Activated naive CD8-positive, alpha-beta T cell treated with anti-CD3 and anti-CD28 coated beads for 36 hours (primary cell): ENCODE results near the gene FIGLA. TPM values are rescaled to one million over a fixed set of nuclear protein-coding genes. Genes with fewer than 3 reads are reported as not detected.
"Not testable (repeated sequence)": the region's sequence is repeated elsewhere in the genome, so short reads cannot be mapped to it uniquely, and the experiment has no call there.

Source experiments
- DNase-seq: peaks from one replicate; pipeline ENCODE4 v3.0.0; 2021
- H3K27ac Mint-ChIP-seq: one replicate; pipeline ENCODE4 v1.8.0; 2022; ENCODE audit warnings: mild to moderate bottlenecking, moderate library complexity, mixed read lengths
- H3K27me3 Mint-ChIP-seq: one replicate; pipeline ENCODE4 v1.8.0; 2022; ENCODE audit warnings: mild to moderate bottlenecking, mixed read lengths
- H3K36me3 Mint-ChIP-seq: one replicate; pipeline ENCODE4 v1.8.0; 2021; ENCODE audit warnings: mild to moderate bottlenecking, mixed read lengths
- H3K4me1 Mint-ChIP-seq: one replicate; pipeline ENCODE4 v1.8.0; 2021; ENCODE audit warnings: mixed read lengths
- H3K4me3 Mint-ChIP-seq: one replicate; pipeline ENCODE4 v1.8.0; 2022; ENCODE audit warnings: mild to moderate bottlenecking, moderate library complexity, mixed read lengths
- H3K9me3 Mint-ChIP-seq: one replicate; pipeline ENCODE4 v1.8.0; 2022; ENCODE audit warnings: mixed read lengths
- total RNA-seq, 2 experiments: library from RNA; stranded (reverse); gene quantifications; one replicate each; pipeline ENCODE4 v1.2.3, GENCODE V29; 2021

FIGLA gene
- total RNA-seq, 2 experiments from 2014 or later, result not detected

- Mint-ChIP-seq H3K27ac (no peak overlapping the region), H3K4me1 (peaks cover 16% of the 10 kb centered on the region), H3K9me3 (peaks cover 10% of the 10 kb centered on the region), H3K4me3 (no peak overlapping the region), H3K36me3 (peaks cover 17% of the 10 kb centered on the region), H3K27me3 (no peaks in the 10 kb centered on the region)
- no peak for DNase-seq
These were observed 42.2 kb downstream of the FIGLA start for GRCh38 chr2:70748002-70748784.

- Mint-ChIP-seq H3K4me3 (no peak overlapping the region), H3K36me3 (peaks cover 17% of the 10 kb centered on the region), H3K9me3 (peaks cover 10% of the 10 kb centered on the region), H3K27ac (no peak overlapping the region), H3K4me1 (peaks cover 16% of the 10 kb centered on the region), H3K27me3 (no peaks in the 10 kb centered on the region)
- DNase-seq, result no peak
These were observed 43.2 kb downstream of the FIGLA start for GRCh38 chr2:70747284-70747683.

- H3K27ac Mint-ChIP-seq, result no peak overlapping the region
- H3K36me3 Mint-ChIP-seq, result peaks cover 19% of the 10 kb centered on the region
- peaks cover 10% of the 10 kb centered on the region for H3K9me3 Mint-ChIP-seq
- no peak for DNase-seq
- H3K4me3 Mint-ChIP-seq, result no peak overlapping the region
- no peaks in the 10 kb centered on the region for H3K27me3 Mint-ChIP-seq
- peaks cover 16% of the 10 kb centered on the region for H3K4me1 Mint-ChIP-seq
These were observed 44.1 kb downstream of the FIGLA start for GRCh38 chr2:70746094-70746974.

GRCh38 chr2:70745276-70745825, 45.1 kb downstream of the FIGLA start:
- Mint-ChIP-seq H3K27ac (no peak overlapping the region), H3K9me3 (peaks cover 10% of the 10 kb centered on the region), H3K36me3 (peaks cover 22% of the 10 kb centered on the region)

GRCh38 chr2:70744397-70744796, 46.0 kb downstream of the FIGLA start:
- DNase-seq, result no peak
- H3K4me3 Mint-ChIP-seq, result no peak overlapping the region
- H3K9me3 Mint-ChIP-seq, result peaks cover 13% of the 10 kb centered on the region
- H3K27me3 Mint-ChIP-seq, result no peaks in the 10 kb centered on the region
- peaks cover 21% of the 10 kb centered on the region for H3K36me3 Mint-ChIP-seq
- peaks cover 9% of the 10 kb centered on the region for H3K4me1 Mint-ChIP-seq
- H3K27ac Mint-ChIP-seq, result no peak overlapping the region

More at GRCh38 chr2:70745276-70745825, 45.1 kb downstream of the FIGLA start:
- Mint-ChIP-seq H3K4me3 (no peak overlapping the region), H3K27me3 (no peaks in the 10 kb centered on the region), H3K4me1 (peaks cover 14% of the 10 kb centered on the region)
- no peak for DNase-seq

- peaks cover 20% of the 10 kb centered on the region for H3K36me3 Mint-ChIP-seq
- H3K4me3 Mint-ChIP-seq, result no peak overlapping the region
- peaks cover 11% of the 10 kb centered on the region for H3K9me3 Mint-ChIP-seq
- H3K4me1 Mint-ChIP-seq, result peaks cover 9% of the 10 kb centered on the region
- no peak for DNase-seq
- no peaks in the 10 kb centered on the region for H3K27me3 Mint-ChIP-seq
- no peak overlapping the region for H3K27ac Mint-ChIP-seq
These were observed 46.8 kb downstream of the FIGLA start for GRCh38 chr2:70743677-70744076.

- Mint-ChIP-seq H3K27ac (no peak overlapping the region), H3K4me3 (no peak overlapping the region), H3K9me3 (peaks cover 8% of the 10 kb centered on the region), H3K4me1 (peaks cover 7% of the 10 kb centered on the region), H3K36me3 (peaks cover 16% of the 10 kb centered on the region), H3K27me3 (no peaks in the 10 kb centered on the region)
- no peak for DNase-seq
These were observed 47.4 kb downstream of the FIGLA start for GRCh38 chr2:70743068-70743467.

GRCh38 chr2:70739492-70739891, 51.0 kb downstream of the FIGLA start:
- DNase-seq, H3K9me3 Mint-ChIP-seq: not testable (repeated sequence)

GRCh38 chr2:70738159-70738558, 52.3 kb downstream of the FIGLA start:
- peaks cover 4% of the 10 kb centered on the region for H3K9me3 Mint-ChIP-seq
- peaks cover 3% of the 10 kb centered on the region for H3K27me3 Mint-ChIP-seq
- no peak overlapping the region for H3K27ac Mint-ChIP-seq
- peaks cover 13% of the 10 kb centered on the region for H3K36me3 Mint-ChIP-seq
- DNase-seq, result no peak
- H3K4me3 Mint-ChIP-seq, result no peak overlapping the region
- peaks cover 6% of the 10 kb centered on the region for H3K4me1 Mint-ChIP-seq

More at GRCh38 chr2:70739492-70739891, 51.0 kb downstream of the FIGLA start:
- not testable (repeated sequence) for H3K4me3 Mint-ChIP-seq, H3K27me3 Mint-ChIP-seq, H3K27ac Mint-ChIP-seq, H3K4me1 Mint-ChIP-seq
- peaks cover 13% of the 10 kb centered on the region for H3K36me3 Mint-ChIP-seq

- DNase-seq, result no peak
- peaks cover 3% of the 10 kb centered on the region for H3K27me3 Mint-ChIP-seq
- peaks cover 8% of the 10 kb centered on the region for H3K36me3 Mint-ChIP-seq
- H3K9me3 Mint-ChIP-seq, result peaks cover 4% of the 10 kb centered on the region
- H3K4me1 Mint-ChIP-seq, result peaks cover 12% of the 10 kb centered on the region
- H3K27ac Mint-ChIP-seq, result no peak overlapping the region
- no peak overlapping the region for H3K4me3 Mint-ChIP-seq
These were observed 55.4 kb downstream of the FIGLA start for GRCh38 chr2:70735071-70735470.

GRCh38 chr2:70733646-70734180, 56.7 kb downstream of the FIGLA start:
- Mint-ChIP-seq H3K4me3 (no peak overlapping the region), H3K27me3 (peaks cover 3% of the 10 kb centered on the region), H3K4me1 (peaks cover 12% of the 10 kb centered on the region), H3K9me3 (no peaks in the 10 kb centered on the region), H3K27ac (no peak overlapping the region), H3K36me3 (peaks cover 3% of the 10 kb centered on the region)
- no peak for DNase-seq

GRCh38 chr2:70732766-70733645, 57.4 kb downstream of the FIGLA start:
- H3K27ac Mint-ChIP-seq, result no peak overlapping the region
- no peak for DNase-seq
- peaks cover 3% of the 10 kb centered on the region for H3K27me3 Mint-ChIP-seq
- H3K4me3 Mint-ChIP-seq, result no peak overlapping the region
- H3K9me3 Mint-ChIP-seq, result no peaks in the 10 kb centered on the region
- H3K4me1 Mint-ChIP-seq, result peaks cover 12% of the 10 kb centered on the region
- peaks cover 3% of the 10 kb centered on the region for H3K36me3 Mint-ChIP-seq

GRCh38 chr2:70730730-70731129, 59.7 kb downstream of the FIGLA start:
- H3K4me3 Mint-ChIP-seq, result no peak overlapping the region
- no peak for DNase-seq
- no peak overlapping the region for H3K27ac Mint-ChIP-seq
- peaks cover 12% of the 10 kb centered on the region for H3K4me1 Mint-ChIP-seq
- no peaks in the 10 kb centered on the region for H3K9me3 Mint-ChIP-seq
- H3K36me3 Mint-ChIP-seq, result peaks cover 1% of the 10 kb centered on the region
- peaks cover 3% of the 10 kb centered on the region for H3K27me3 Mint-ChIP-seq

GRCh38 chr2:70729647-70730046, 60.8 kb downstream of the FIGLA start:
- no peak for DNase-seq
- peaks cover 6% of the 10 kb centered on the region for H3K4me1 Mint-ChIP-seq
- no peak overlapping the region for H3K4me3 Mint-ChIP-seq
- H3K27ac Mint-ChIP-seq, result no peak overlapping the region
- H3K27me3 Mint-ChIP-seq, result no peaks in the 10 kb centered on the region
- H3K36me3 Mint-ChIP-seq, result no peaks in the 10 kb centered on the region
- no peaks in the 10 kb centered on the region for H3K9me3 Mint-ChIP-seq
